Measurements from ENCODE around the gene ANKRD10.

The ANKRD10 gene

DNA sequence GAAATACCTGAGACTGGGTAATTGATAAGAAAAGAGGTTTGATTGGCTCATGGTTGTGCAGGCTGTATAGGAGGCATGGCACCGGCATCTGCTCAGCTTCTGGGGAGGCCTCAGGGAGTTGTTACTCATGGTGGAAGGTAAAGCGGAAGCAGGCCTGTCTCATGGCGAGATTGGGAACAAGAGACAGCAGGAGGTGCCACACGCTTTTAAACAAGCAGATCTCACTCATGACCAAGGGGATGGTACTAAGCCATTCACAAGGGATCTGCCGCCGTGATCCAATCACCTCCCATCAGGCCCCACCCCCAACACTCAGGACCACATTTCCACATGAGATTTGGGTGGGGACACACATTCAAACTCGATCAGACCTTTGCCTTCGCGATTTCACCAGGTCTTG lies 86.2 kb downstream of the ANKRD10 start:
- TF ChIP-seq, protein P1, sequence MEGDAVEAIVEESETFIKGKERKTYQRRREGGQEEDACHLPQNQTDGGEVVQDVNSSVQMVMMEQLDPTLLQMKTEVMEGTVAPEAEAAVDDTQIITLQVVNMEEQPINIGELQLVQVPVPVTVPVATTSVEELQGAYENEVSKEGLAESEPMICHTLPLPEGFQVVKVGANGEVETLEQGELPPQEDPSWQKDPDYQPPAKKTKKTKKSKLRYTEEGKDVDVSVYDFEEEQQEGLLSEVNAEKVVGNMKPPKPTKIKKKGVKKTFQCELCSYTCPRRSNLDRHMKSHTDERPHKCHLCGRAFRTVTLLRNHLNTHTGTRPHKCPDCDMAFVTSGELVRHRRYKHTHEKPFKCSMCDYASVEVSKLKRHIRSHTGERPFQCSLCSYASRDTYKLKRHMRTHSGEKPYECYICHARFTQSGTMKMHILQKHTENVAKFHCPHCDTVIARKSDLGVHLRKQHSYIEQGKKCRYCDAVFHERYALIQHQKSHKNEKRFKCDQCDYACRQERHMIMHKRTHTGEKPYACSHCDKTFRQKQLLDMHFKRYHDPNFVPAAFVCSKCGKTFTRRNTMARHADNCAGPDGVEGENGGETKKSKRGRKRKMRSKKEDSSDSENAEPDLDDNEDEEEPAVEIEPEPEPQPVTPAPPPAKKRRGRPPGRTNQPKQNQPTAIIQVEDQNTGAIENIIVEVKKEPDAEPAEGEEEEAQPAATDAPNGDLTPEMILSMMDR (IDR thresholded peaks at IDR 0.05; ENCODE audit: low read depth, low read length, missing control alignments): no peak
- DNase-seq (ENCODE audit: low read depth): no peak
- H3K4me3 ChIP-seq (ENCODE audit: low read depth, low read length): no peak overlapping the region
